Mesenchymal stem cell (in vitro differentiated cells and primary cell): ENCODE data around the gene ALAD.
A peak's percentile ranks its signal among the peaks of the same experiment; 100 is the strongest.

ENCODE experiments used
- DNase-seq: peaks from one replicate; pipeline ENCODE4 v3.0.0-alpha.2; 2013
- H2AFZ ChIP-seq: one replicate; pipeline ENCODE4 v1.6.1; 2013; ENCODE audit warnings: low read depth, mild to moderate bottlenecking, control low read depth, inconsistent platforms, low read length, moderate library complexity
- H2AK5ac ChIP-seq: 2 replicates; pipeline ENCODE4 v1.6.1; 2013; ENCODE audit warnings: low read length, moderate library complexity, mild to moderate bottlenecking, inconsistent platforms; ENCODE audit not compliant: severe bottlenecking
- H2BK120ac ChIP-seq: one replicate; pipeline ENCODE4 v1.6.1; 2013; ENCODE audit warnings: low read depth, mild to moderate bottlenecking, inconsistent platforms, low read length, moderate library complexity
- H2BK12ac ChIP-seq, 2 experiments: one replicate each; pipeline ENCODE4 v1.6.1; 2013; ENCODE audit warnings: inconsistent platforms in 2 of 2, low read length in 2 of 2, mild to moderate bottlenecking in 2 of 2, moderate library complexity in 2 of 2, control low read depth in 1 of 2
- H2BK15ac ChIP-seq: one replicate; pipeline ENCODE4 v1.6.1; 2013; ENCODE audit warnings: mild to moderate bottlenecking, low read depth, inconsistent platforms; ENCODE audit not compliant: poor library complexity, severe bottlenecking
- H2BK5ac ChIP-seq: 2 replicates; pipeline ENCODE4 v1.6.1; 2013; ENCODE audit warnings: low read depth, mild to moderate bottlenecking, low read length, control low read depth, inconsistent platforms; ENCODE audit not compliant: poor library complexity, severe bottlenecking
- H3K14ac ChIP-seq, 2 experiments: one replicate each; pipeline ENCODE4 v1.6.1; 2013; ENCODE audit warnings: inconsistent platforms in 2 of 2, low read length in 2 of 2, control low read depth in 1 of 2, mild to moderate bottlenecking in 1 of 2, moderate library complexity in 1 of 2
- H3K18ac ChIP-seq, 2 experiments: one replicate each; pipeline ENCODE4 v1.6.1; 2013; ENCODE audit warnings: inconsistent platforms in 2 of 2, low read length in 2 of 2, control low read depth in 1 of 2, low read depth in 1 of 2, mild to moderate bottlenecking in 1 of 2
- H3K23ac ChIP-seq, 2 experiments: one replicate each; pipeline ENCODE4 v1.6.1; 2013; ENCODE audit warnings: inconsistent platforms in 2 of 2, low read length in 2 of 2, mild to moderate bottlenecking in 2 of 2, moderate library complexity in 2 of 2, control low read depth in 1 of 2
- H3K27ac ChIP-seq: 2 replicates; pipeline ENCODE4 v1.5.1; 2013; ENCODE audit warnings: mild to moderate bottlenecking, moderate library complexity, low read length, control low read depth, inconsistent platforms; ENCODE audit not compliant: poor library complexity, severe bottlenecking
- H3K27me3 ChIP-seq, 2 experiments: 2 replicates each; pipeline versions ENCODE4 v1.6.1 to v1.7.0; 2013; ENCODE audit warnings: low read length in 2 of 2, mild to moderate bottlenecking in 2 of 2, moderate library complexity in 2 of 2, control low read depth in 1 of 2, inconsistent platforms in 1 of 2; ENCODE audit not compliant: control insufficient read depth in 1 of 2, insufficient read depth in 1 of 2
- H3K36me3 ChIP-seq, 2 experiments: 2 replicates each; pipeline versions ENCODE4 v1.6.1 to v1.7.0; 2013; ENCODE audit warnings: low read length in 2 of 2, control low read depth in 1 of 2, inconsistent platforms in 1 of 2, low read depth in 1 of 2, mild to moderate bottlenecking in 1 of 2; ENCODE audit not compliant: insufficient read depth in 2 of 2, control insufficient read depth in 1 of 2
- H3K4ac ChIP-seq, 2 experiments: one replicate each; pipeline ENCODE4 v1.6.1; 2013; ENCODE audit warnings: inconsistent platforms in 2 of 2, low read length in 2 of 2, mild to moderate bottlenecking in 2 of 2, moderate library complexity in 2 of 2, control low read depth in 1 of 2, low read depth in 1 of 2
- H3K4me1 ChIP-seq: 2 replicates; pipeline ENCODE4 v1.6.1; 2013; ENCODE audit warnings: low read depth, low read length, control low read depth; ENCODE audit not compliant: control insufficient read depth, insufficient read depth
- H3K4me2 ChIP-seq: 2 replicates; pipeline ENCODE4 v1.6.1; 2013; ENCODE audit warnings: low read length, mild to moderate bottlenecking, inconsistent platforms; ENCODE audit not compliant: poor library complexity, severe bottlenecking
- H3K4me3 ChIP-seq, 2 experiments: 2 replicates each; pipeline versions ENCODE4 v1.5.1 to v1.7.0; 2013; ENCODE audit warnings: low read length in 2 of 2, mild to moderate bottlenecking in 2 of 2, control low read depth in 1 of 2, low read depth in 1 of 2; ENCODE audit not compliant: insufficient read depth in 1 of 2
- H3K79me1 ChIP-seq: replicated peaks from 2 replicates; pipeline ENCODE4 v1.6.1; 2013; ENCODE audit warnings: mild to moderate bottlenecking, control low read depth, low read length, inconsistent platforms; ENCODE audit not compliant: poor library complexity, severe bottlenecking
- H3K9ac ChIP-seq: 2 replicates; pipeline ENCODE4 v1.7.0; 2013; ENCODE audit warnings: mild to moderate bottlenecking, low read length, moderate library complexity
- H3K9me3 ChIP-seq: 2 replicates; pipeline ENCODE4 v1.7.0; 2013; ENCODE audit warnings: mild to moderate bottlenecking, low read length; ENCODE audit not compliant: control insufficient read depth
- H4K8ac ChIP-seq: one replicate; pipeline ENCODE4 v1.6.1; 2013; ENCODE audit warnings: inconsistent platforms, mild to moderate bottlenecking, low read length, moderate library complexity
- H4K91ac ChIP-seq: one replicate; pipeline ENCODE4 v1.6.1; 2013; ENCODE audit warnings: mild to moderate bottlenecking, low read length, inconsistent platforms
- WGBS: methylation state at CpG from one replicate; pipeline ENCODE4 v1.1.7; 2013; ENCODE audit warnings: mixed read lengths; 5-methylcytosine and 5-hydroxymethylcytosine counted together

ALAD gene

GRCh38 chr9:113356686-113357292, 44.3 kb downstream of the ALAD start:
- Histone ChIP-seq H2BK5ac (no peak overlapping the region), H2BK120ac (no peak overlapping the region), H3K14ac (no peak overlapping the region), H3K4me2 (no peak overlapping the region), H3K18ac (no peak overlapping the region), H2BK15ac (no peak overlapping the region), H2AK5ac (no peak overlapping the region), H3K27ac (no peak overlapping the region), H4K8ac (no peak overlapping the region), H3K9ac (no peak overlapping the region), H3K79me1 (no peaks in the 10 kb centered on the region), H2AFZ (no peak overlapping the region), H3K4me1 (peaks cover 4% of the 10 kb centered on the region), H3K9me3 (no peaks in the 10 kb centered on the region), H3K36me3 (no peaks in the 10 kb centered on the region), H3K27me3 (peaks cover 42% of the 10 kb centered on the region in 2 experiments), H2BK12ac (no peak overlapping the region), H3K4ac (no peak overlapping the region), H3K4me3 (no peak overlapping the region), H3K23ac (no peak overlapping the region), H4K91ac (no peak overlapping the region)
- 75% methylated on average over 6 of the region's 7 CpGs for WGBS
- no peak for DNase-seq

- H2BK120ac ChIP-seq = no peak overlapping the region
- no peak overlapping the region for H3K27ac ChIP-seq
- WGBS = 68% methylated on average over 4 of the region's 4 CpGs
Measured at GRCh38 chr9:113355040-113355596, 46.0 kb downstream of the ALAD start.

GRCh38 chr9:113352411-113352810, 48.7 kb downstream of the ALAD start:
- no peak overlapping the region for H4K8ac ChIP-seq
- H2BK5ac ChIP-seq = no peak overlapping the region
- no peak overlapping the region for H3K9ac ChIP-seq
- WGBS = 67% methylated on average over 1 of the region's 1 CpG
- no peak overlapping the region for H2AFZ ChIP-seq
- no peaks in the 10 kb centered on the region for H3K79me1 ChIP-seq
- peaks cover 6% of the 10 kb centered on the region for H3K4me1 ChIP-seq
- H3K18ac ChIP-seq = peak overlapping the region in 1 of 2 experiments; percentile 34
- no peak for DNase-seq
- H3K27ac ChIP-seq = no peak overlapping the region
- no peak overlapping the region for H3K14ac ChIP-seq
- no peak overlapping the region for H2BK12ac ChIP-seq
- no peak overlapping the region for H3K4me2 ChIP-seq
- H3K4ac ChIP-seq = no peak overlapping the region
- no peaks in the 10 kb centered on the region for H3K9me3 ChIP-seq
- H3K23ac ChIP-seq = peak overlapping the region in 1 of 2 experiments; percentile 40
- H3K36me3 ChIP-seq = no peaks in the 10 kb centered on the region
- H2BK120ac ChIP-seq = no peak overlapping the region
- no peak overlapping the region for H3K4me3 ChIP-seq
- no peak overlapping the region for H2AK5ac ChIP-seq
- H4K91ac ChIP-seq = no peak overlapping the region
- no peak overlapping the region for H2BK15ac ChIP-seq
- H3K27me3 ChIP-seq = peaks cover 66 to 76% of the 10 kb centered on the region in 2 experiments

More at GRCh38 chr9:113355040-113355596, 46.0 kb downstream of the ALAD start:
- H3K27me3 ChIP-seq = peaks cover 57% of the 10 kb centered on the region in 2 experiments
- H3K18ac ChIP-seq = no peak overlapping the region
- H3K4me2 ChIP-seq = no peak overlapping the region
- H2BK15ac ChIP-seq = no peak overlapping the region
- H3K36me3 ChIP-seq = no peaks in the 10 kb centered on the region
- H3K4ac ChIP-seq = no peak overlapping the region
- no peak overlapping the region for H3K23ac ChIP-seq
- DNase-seq = no peak
- H3K14ac ChIP-seq = no peak overlapping the region
- H4K8ac ChIP-seq = no peak overlapping the region
- H2AK5ac ChIP-seq = no peak overlapping the region
- H3K79me1 ChIP-seq = no peaks in the 10 kb centered on the region
- H2BK12ac ChIP-seq = no peak overlapping the region
- no peak overlapping the region for H3K4me3 ChIP-seq
- H2AFZ ChIP-seq = no peak overlapping the region
- no peaks in the 10 kb centered on the region for H3K4me1 ChIP-seq
- H3K9ac ChIP-seq = no peak overlapping the region
- no peak overlapping the region for H2BK5ac ChIP-seq
- H3K9me3 ChIP-seq = no peaks in the 10 kb centered on the region
- H4K91ac ChIP-seq = no peak overlapping the region

GRCh38 chr9:113352006-113352405, 49.1 kb downstream of the ALAD start:
- 88% methylated on average over 5 of the region's 6 CpGs for WGBS
- no peak overlapping the region for H3K4me2 ChIP-seq
- H2BK120ac ChIP-seq = no peak overlapping the region
- DNase-seq = no peak
- no peak overlapping the region for H3K23ac ChIP-seq
- H2AFZ ChIP-seq = no peak overlapping the region
- H3K4me3 ChIP-seq = no peak overlapping the region
- peaks cover 6% of the 10 kb centered on the region for H3K4me1 ChIP-seq
- H3K27me3 ChIP-seq = peaks cover 65 to 78% of the 10 kb centered on the region in 2 experiments
- H3K27ac ChIP-seq = no peak overlapping the region
- no peak overlapping the region for H3K9ac ChIP-seq
- no peak overlapping the region for H4K91ac ChIP-seq
- H4K8ac ChIP-seq = no peak overlapping the region
- no peak overlapping the region for H3K4ac ChIP-seq
- no peak overlapping the region for H2AK5ac ChIP-seq
- H3K79me1 ChIP-seq = no peaks in the 10 kb centered on the region
- no peak overlapping the region for H2BK15ac ChIP-seq
- no peaks in the 10 kb centered on the region for H3K9me3 ChIP-seq
- no peak overlapping the region for H2BK5ac ChIP-seq
- no peaks in the 10 kb centered on the region for H3K36me3 ChIP-seq
- peak overlapping the region in 1 of 2 experiments; percentile 34 for H3K18ac ChIP-seq
- no peak overlapping the region for H3K14ac ChIP-seq
- H2BK12ac ChIP-seq = no peak overlapping the region
